Breast epithelium (tissue), 3 donors: ENCODE measurements around the gene DSEL.

Source experiments
- CTCF ChIP-seq, 3 donors: fragments of 450-650 bp; IDR thresholded peaks; one replicate each; pipeline ENCODE4 v1.5.1; 2016 to 2017; ENCODE audit warnings: antibody characterized with exemption in 3 of 3, mild to moderate bottlenecking in 3 of 3, moderate library complexity in 3 of 3
- POLR2A ChIP-seq: fragments of 450-650 bp; IDR thresholded peaks from one replicate; pipeline ENCODE4 v1.6.1; 2016; ENCODE audit warnings: antibody characterized with exemption, mild to moderate bottlenecking, moderate library complexity

GRCh38 chr18:67468038-67468437, 48.5 kb downstream of the DSEL start:
- TF ChIP-seq CTCF (IDR thresholded peaks at IDR 0.05) (no peak), POLR2A (no peak)
